ENCODE measurements around the gene ZBED6.
"Not testable (repeated sequence)": the region's sequence is repeated elsewhere in the genome, so short reads cannot be mapped to it uniquely, and the experiment has no call there.

Gene ZBED6, protein sequence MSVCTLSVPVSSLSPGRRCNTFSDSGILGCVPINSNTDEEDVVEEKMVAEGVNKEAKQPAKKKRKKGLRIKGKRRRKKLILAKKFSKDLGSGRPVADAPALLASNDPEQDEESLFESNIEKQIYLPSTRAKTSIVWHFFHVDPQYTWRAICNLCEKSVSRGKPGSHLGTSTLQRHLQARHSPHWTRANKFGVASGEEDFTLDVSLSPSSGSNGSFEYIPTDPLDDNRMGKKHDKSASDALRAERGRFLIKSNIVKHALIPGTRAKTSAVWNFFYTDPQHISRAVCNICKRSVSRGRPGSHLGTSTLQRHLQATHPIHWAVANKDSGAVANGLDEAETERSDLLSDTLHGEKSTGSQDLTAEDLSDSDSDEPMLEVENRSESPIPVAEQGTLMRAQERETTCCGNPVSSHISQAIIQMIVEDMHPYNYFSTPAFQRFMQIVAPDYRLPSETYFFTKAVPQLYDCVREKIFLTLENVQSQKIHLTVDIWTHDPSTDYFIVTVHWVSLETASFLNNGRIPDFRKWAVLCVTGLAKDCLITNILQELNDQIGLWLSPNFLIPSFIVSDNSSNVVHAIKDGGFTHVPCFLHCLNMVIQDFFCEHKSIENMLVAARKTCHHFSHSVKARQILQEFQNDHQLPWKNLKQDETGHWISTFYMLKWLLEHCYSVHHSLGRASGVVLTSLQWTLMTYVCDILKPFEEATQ (N-terminal part only)

GRCh38 chr1:203795441-203796235, at the start of gene ZBED6, which contains the start of gene ZC3H11A:
ZBED6 (plus strand) TSS chr1:203795623; CDS start chr1:203797523, 1,900 bp downstream.
ZC3H11A (plus strand) TSS chr1:203795623; CDS start chr1:203817071, 21,448 bp downstream.
- Histone ChIP-seq H3K36me3 (ENCODE audit: control insufficient read depth in 5 of 5, insufficient read depth in 5 of 5, low read length in 5 of 5) (peaks cover 0 to 6% (median 0%) of the 10 kb centered on the region in 5 donors), H3K4me1 (ENCODE audit: control insufficient read depth in 5 of 5, insufficient read depth in 5 of 5, low read length in 5 of 5) (peaks cover 2 to 50% (median 48%) of the 10 kb centered on the region in 5 donors), H3K9me3 (ENCODE audit: control insufficient read depth in 5 of 5, low read length in 5 of 5) (no peaks in the 10 kb centered on the region), H3K27ac (ENCODE audit: low read depth, low read length) (peak within 1 kb of the TSS; percentile 100), H3K9ac (ENCODE audit: low read length in 5 of 5) (peak within 1 kb of the TSS; percentile 90 to 100 (median 97)), H3K4me3 (ENCODE audit: low read depth in 1 of 5, low read length in 5 of 5) (peak within 1 kb of the TSS; percentile 79 to 99 (median 90)), H3K27me3 (ENCODE audit: control insufficient read depth in 5 of 5, insufficient read depth in 4 of 5, low read length in 5 of 5) (no peaks in the 10 kb centered on the region)

DNA sequence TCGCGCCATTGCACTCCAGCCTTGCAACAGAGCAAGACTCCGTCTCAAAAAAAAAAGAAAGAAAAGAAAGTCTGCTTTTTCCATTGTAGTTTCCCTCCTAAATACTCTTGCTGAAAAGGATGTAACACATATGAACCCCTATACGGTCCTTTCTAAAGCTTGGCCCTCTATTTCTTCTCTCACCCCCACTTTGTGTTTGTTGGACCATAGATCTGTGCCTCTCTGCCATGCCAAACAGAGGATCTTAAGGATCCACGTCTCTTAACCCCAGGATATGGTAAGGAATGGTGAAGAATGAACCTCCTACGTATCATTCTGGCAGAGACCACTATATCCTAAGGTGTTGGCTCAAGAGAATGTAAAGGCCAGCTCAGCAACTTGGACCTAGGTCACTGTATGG, 49.1 kb upstream of the ZBED6 start:
- no peak overlapping the region for H3K27ac ChIP-seq (ENCODE audit: low read depth, low read length)
- peaks cover 0 to 4% (median 0%) of the 10 kb centered on the region in 5 donors for H3K9me3 ChIP-seq (ENCODE audit: control insufficient read depth in 5 of 5, low read length in 5 of 5)
- no peak overlapping the region for H3K9ac ChIP-seq (ENCODE audit: low read length in 5 of 5)
- H3K4me3 ChIP-seq (ENCODE audit: low read depth in 1 of 5, low read length in 5 of 5): no peak overlapping the region
- peaks cover 7 to 25% (median 23%) of the 10 kb centered on the region in 5 donors for H3K4me1 ChIP-seq (ENCODE audit: control insufficient read depth in 5 of 5, insufficient read depth in 5 of 5, low read length in 5 of 5)
- no peaks in the 10 kb centered on the region for H3K27me3 ChIP-seq (ENCODE audit: control insufficient read depth in 5 of 5, insufficient read depth in 4 of 5, low read length in 5 of 5)
- H3K36me3 ChIP-seq (ENCODE audit: control insufficient read depth in 5 of 5, insufficient read depth in 5 of 5, low read length in 5 of 5): peaks cover 0 to 4% (median 2%) of the 10 kb centered on the region in 5 donors

- Histone ChIP-seq H3K4me3 (ENCODE audit: low read depth in 1 of 5, low read length in 5 of 5) (no peak overlapping the region), H3K27ac (ENCODE audit: low read depth, low read length) (no peak overlapping the region), H3K27me3 (ENCODE audit: control insufficient read depth in 5 of 5, insufficient read depth in 4 of 5, low read length in 5 of 5) (no peaks in the 10 kb centered on the region), H3K9me3 (ENCODE audit: control insufficient read depth in 5 of 5, low read length in 5 of 5) (peaks cover 0 to 4% (median 0%) of the 10 kb centered on the region in 5 donors), H3K4me1 (ENCODE audit: control insufficient read depth in 5 of 5, insufficient read depth in 5 of 5, low read length in 5 of 5) (no peaks in the 10 kb centered on the region), H3K9ac (ENCODE audit: low read length in 5 of 5) (no peak overlapping the region), H3K36me3 (ENCODE audit: control insufficient read depth in 5 of 5, insufficient read depth in 5 of 5, low read length in 5 of 5) (no peaks in the 10 kb centered on the region)
Observed at GRCh38 chr1:203751051-203751450, 44.4 kb upstream of the ZBED6 start.

DNA sequence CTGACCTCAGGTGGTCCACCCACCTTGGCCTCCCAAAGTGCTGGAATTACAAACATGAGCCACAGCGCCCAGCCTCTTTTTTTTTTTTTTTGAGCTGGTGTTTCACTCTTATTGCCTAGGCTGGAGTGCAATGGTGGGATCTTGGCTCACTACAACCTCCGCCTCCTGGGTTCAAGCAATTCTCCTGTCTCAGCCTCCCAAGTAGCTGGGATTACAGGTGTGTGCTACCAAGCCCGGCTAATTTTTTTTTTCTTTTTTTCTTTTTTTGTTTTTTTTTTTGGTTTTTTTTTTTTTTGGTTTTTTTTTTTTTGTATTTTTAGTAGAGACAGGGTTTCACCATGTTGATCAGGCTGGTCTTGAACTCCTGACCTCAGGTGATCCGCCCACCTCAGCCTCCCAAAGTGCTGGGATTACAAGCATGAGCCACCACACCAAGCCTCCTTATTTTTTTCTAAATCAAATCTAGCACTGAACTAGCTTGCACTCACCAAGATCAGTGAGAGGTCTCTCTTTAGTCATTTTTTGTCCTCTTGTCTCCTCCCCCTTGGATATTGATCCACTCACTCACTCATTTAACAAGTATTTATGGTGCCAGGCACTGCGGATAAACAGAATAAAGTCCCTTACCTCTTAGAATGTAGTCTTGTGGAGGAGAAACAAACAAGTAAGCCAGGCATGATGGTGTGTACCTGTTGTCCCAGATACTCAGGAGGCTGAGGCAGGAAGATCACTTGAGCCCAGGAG, 43.6 kb upstream of the ZBED6 start:
- H3K9ac ChIP-seq (ENCODE audit: low read length in 5 of 5); H3K4me3 ChIP-seq (ENCODE audit: low read depth in 1 of 5, low read length in 5 of 5); H3K27me3 ChIP-seq (ENCODE audit: control insufficient read depth in 5 of 5, insufficient read depth in 4 of 5, low read length in 5 of 5); H3K27ac ChIP-seq (ENCODE audit: low read depth, low read length); H3K4me1 ChIP-seq (ENCODE audit: control insufficient read depth in 5 of 5, insufficient read depth in 5 of 5, low read length in 5 of 5); H3K36me3 ChIP-seq (ENCODE audit: control insufficient read depth in 5 of 5, insufficient read depth in 5 of 5, low read length in 5 of 5); H3K9me3 ChIP-seq (ENCODE audit: control insufficient read depth in 5 of 5, low read length in 5 of 5): not testable (repeated sequence)

DNA sequence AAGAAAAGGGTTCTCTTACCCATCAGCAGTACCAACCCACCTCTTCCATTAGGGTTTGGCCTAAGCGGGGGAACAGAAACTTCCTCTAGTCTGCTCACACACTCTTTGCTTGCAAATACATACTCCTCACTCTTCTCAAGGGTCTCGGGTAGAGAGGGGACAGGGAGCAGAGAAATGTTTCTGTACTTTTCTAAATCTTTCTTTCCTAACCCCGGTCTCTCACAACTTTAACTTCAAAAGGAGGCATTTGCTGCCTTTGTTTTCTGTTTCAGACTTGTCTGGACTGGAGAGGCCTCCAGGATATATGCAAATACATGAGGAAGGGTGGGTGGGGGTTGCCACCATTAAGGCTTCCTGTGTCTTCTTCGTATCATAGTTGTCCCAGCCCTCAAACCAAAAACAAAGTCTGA, 41.0 kb upstream of the ZBED6 start:
- H3K4me1 ChIP-seq (ENCODE audit: control insufficient read depth in 5 of 5, insufficient read depth in 5 of 5, low read length in 5 of 5): no peaks in the 10 kb centered on the region
- no peaks in the 10 kb centered on the region for H3K27me3 ChIP-seq (ENCODE audit: control insufficient read depth in 5 of 5, insufficient read depth in 4 of 5, low read length in 5 of 5)
- no peak overlapping the region for H3K27ac ChIP-seq (ENCODE audit: low read depth, low read length)

DNA sequence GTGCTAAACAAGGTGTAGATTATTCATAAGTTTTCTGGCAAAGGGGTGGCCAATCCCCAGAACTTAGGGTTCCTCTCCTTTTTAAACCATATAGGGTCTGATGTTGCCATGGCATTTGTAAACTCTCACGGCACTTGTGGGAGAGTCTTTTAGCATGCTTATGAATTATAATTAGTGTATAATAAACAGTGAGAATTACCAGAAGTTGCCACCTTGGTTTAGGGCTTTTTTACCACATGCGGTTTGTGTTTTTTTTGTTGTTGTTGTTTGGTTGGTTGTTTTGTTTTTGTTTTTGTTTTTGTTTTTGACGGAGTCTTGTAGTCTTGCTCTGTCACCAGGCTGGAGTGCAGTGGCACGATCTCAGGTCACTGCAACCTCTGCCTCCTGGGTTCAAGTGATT, 39.4 kb upstream of the ZBED6 start:
- H3K4me1 ChIP-seq (ENCODE audit: control insufficient read depth in 5 of 5, insufficient read depth in 5 of 5, low read length in 5 of 5): no peaks in the 10 kb centered on the region
- H3K4me3 ChIP-seq (ENCODE audit: low read depth in 1 of 5, low read length in 5 of 5): no peak overlapping the region
- H3K36me3 ChIP-seq (ENCODE audit: control insufficient read depth in 5 of 5, insufficient read depth in 5 of 5, low read length in 5 of 5): no peaks in the 10 kb centered on the region
- H3K9ac ChIP-seq (ENCODE audit: low read length in 5 of 5): no peak overlapping the region
- no peak overlapping the region for H3K27ac ChIP-seq (ENCODE audit: low read depth, low read length)
- H3K27me3 ChIP-seq (ENCODE audit: control insufficient read depth in 5 of 5, insufficient read depth in 4 of 5, low read length in 5 of 5): no peaks in the 10 kb centered on the region
- no peaks in the 10 kb centered on the region for H3K9me3 ChIP-seq (ENCODE audit: control insufficient read depth in 5 of 5, low read length in 5 of 5)

More for the DNA sequence above, 41.0 kb upstream of the ZBED6 start:
- Histone ChIP-seq H3K9ac (ENCODE audit: low read length in 5 of 5) (no peak overlapping the region), H3K36me3 (ENCODE audit: control insufficient read depth in 5 of 5, insufficient read depth in 5 of 5, low read length in 5 of 5) (no peaks in the 10 kb centered on the region), H3K4me3 (ENCODE audit: low read depth in 1 of 5, low read length in 5 of 5) (no peak overlapping the region), H3K9me3 (ENCODE audit: control insufficient read depth in 5 of 5, low read length in 5 of 5) (no peaks in the 10 kb centered on the region)

- H3K27ac ChIP-seq (ENCODE audit: low read depth, low read length); H3K27me3 ChIP-seq (ENCODE audit: control insufficient read depth in 5 of 5, insufficient read depth in 4 of 5, low read length in 5 of 5); H3K9ac ChIP-seq (ENCODE audit: low read length in 5 of 5); H3K36me3 ChIP-seq (ENCODE audit: control insufficient read depth in 5 of 5, insufficient read depth in 5 of 5, low read length in 5 of 5); H3K4me3 ChIP-seq (ENCODE audit: low read depth in 1 of 5, low read length in 5 of 5); H3K4me1 ChIP-seq (ENCODE audit: control insufficient read depth in 5 of 5, insufficient read depth in 5 of 5, low read length in 5 of 5); H3K9me3 ChIP-seq (ENCODE audit: control insufficient read depth in 5 of 5, low read length in 5 of 5): not testable (repeated sequence)
Observed at GRCh38 chr1:203758749-203759148, 36.7 kb upstream of the ZBED6 start.

GRCh38 chr1:203760506-203760905, 34.9 kb upstream of the ZBED6 start:
- H3K27ac ChIP-seq (ENCODE audit: low read depth, low read length): no peak overlapping the region
- H3K4me1 ChIP-seq (ENCODE audit: control insufficient read depth in 5 of 5, insufficient read depth in 5 of 5, low read length in 5 of 5): no peaks in the 10 kb centered on the region
- no peak overlapping the region for H3K9ac ChIP-seq (ENCODE audit: low read length in 5 of 5)
- no peaks in the 10 kb centered on the region for H3K36me3 ChIP-seq (ENCODE audit: control insufficient read depth in 5 of 5, insufficient read depth in 5 of 5, low read length in 5 of 5)
- H3K9me3 ChIP-seq (ENCODE audit: control insufficient read depth in 5 of 5, low read length in 5 of 5): no peaks in the 10 kb centered on the region
- H3K4me3 ChIP-seq (ENCODE audit: low read depth in 1 of 5, low read length in 5 of 5): no peak overlapping the region
- no peaks in the 10 kb centered on the region for H3K27me3 ChIP-seq (ENCODE audit: control insufficient read depth in 5 of 5, insufficient read depth in 4 of 5, low read length in 5 of 5)

GRCh38 chr1:203761958-203762357, 33.5 kb upstream of the ZBED6 start:
- not testable (repeated sequence) for H3K9ac ChIP-seq (ENCODE audit: low read length in 5 of 5); H3K27ac ChIP-seq (ENCODE audit: low read depth, low read length); H3K27me3 ChIP-seq (ENCODE audit: control insufficient read depth in 5 of 5, insufficient read depth in 4 of 5, low read length in 5 of 5); H3K9me3 ChIP-seq (ENCODE audit: control insufficient read depth in 5 of 5, low read length in 5 of 5); H3K36me3 ChIP-seq (ENCODE audit: control insufficient read depth in 5 of 5, insufficient read depth in 5 of 5, low read length in 5 of 5); H3K4me3 ChIP-seq (ENCODE audit: low read depth in 1 of 5, low read length in 5 of 5); H3K4me1 ChIP-seq (ENCODE audit: control insufficient read depth in 5 of 5, insufficient read depth in 5 of 5, low read length in 5 of 5)
